A549 (cell line): ENCODE results near the gene RANBP6. TPM values are rescaled to one million over a fixed set of nuclear protein-coding genes. Genes with fewer than 3 reads are reported as not detected.

Experiments
- ATAC-seq, 2 experiments: fragments of 200-7000 bp in 1 of 2; fragments of >200 bp in 1 of 2; cut with Nextera tagmentation in 1 of 2; cut with Tn5 transposase in 1 of 2; 3 replicates each; pipeline versions ENCODE4 v1.8.0 to v1.9.1; 2018 to 2020; ENCODE audit warnings: mild to moderate bottlenecking in 1 of 2, moderate library complexity in 1 of 2
- CTCF ChIA-PET: fragments of 300-600 bp; sonication (Branson Sonifier 250); formaldehyde crosslinking; extraction: SDS; loops from one replicate; lab custom pipeline; 2021; ENCODE audit warnings: antibody characterized with exemption, inconsistent platforms; lab: Yijun Ruan, JAX
- POLR2A ChIA-PET: fragments of 350-600 bp; formaldehyde crosslinking; extraction: SDS; loops from one replicate; lab custom pipeline; 2021; ENCODE audit warnings: antibody characterized with exemption, inconsistent platforms; lab: Yijun Ruan, JAX
- DNase-seq, 2 experiments: peaks; one replicate each; pipeline versions ENCODE4 v3.0.0 to v3.0.0-alpha.2; 2011 to 2016; ENCODE audit warnings: low read depth in 1 of 2, low spot score in 1 of 2
- FAIRE-seq: peaks from 2 replicates; lab custom pipeline; 2011; peaks lifted over from hg19 to GRCh38; lab: Jason Lieb, UNC
- H3K27ac ChIP-seq, 2 experiments: fragments of >200 bp; sonication (Bioruptor Twin); formaldehyde crosslinking; 3 replicates each; pipeline ENCODE4 v1.5.1; 2016 to 2017
- H3K4me1 ChIP-seq: fragments of >200 bp; sonication (Bioruptor Twin); formaldehyde crosslinking; 3 replicates; pipeline ENCODE4 v1.6.1; 2016
- H3K4me2 ChIP-seq: fragments of >200 bp; sonication (Bioruptor Twin); formaldehyde crosslinking; 3 replicates; pipeline ENCODE4 v1.6.1; 2016
- H3K4me3 ChIP-seq: fragments of >200 bp; sonication (Bioruptor Twin); formaldehyde crosslinking; 3 replicates; pipeline ENCODE4 v1.5.1; 2016
- H3K9me3 ChIP-seq: fragments of >200 bp; sonication (Bioruptor Twin); formaldehyde crosslinking; 3 replicates; pipeline ENCODE4 v1.6.1; 2016
- ATOH8 ChIP-seq: fragments of 250-450 bp; sonication (Bioruptor Pico); IDR thresholded peaks from 2 replicates; pipeline ENCODE4 v1.5.0; 2020; ENCODE audit warnings: low read depth, mild to moderate bottlenecking, moderate library complexity
- BHLHE40 ChIP-seq: IDR thresholded peaks from 2 replicates; pipeline ENCODE4 v1.6.1; 2012; ENCODE audit warnings: low read depth, low read length, inconsistent platforms
- CBX8 ChIP-seq: fragments of 200-600 bp; sonication (generic); IDR thresholded peaks from 2 replicates; pipeline ENCODE4 v1.6.1; 2016
- CHD2 ChIP-seq: fragments of 150-350 bp; IDR thresholded peaks from 2 replicates; pipeline ENCODE4 v1.6.1; 2014; ENCODE audit warnings: low read length; ENCODE audit not compliant: partially characterized antibody
- CTCF ChIP-seq: fragments of >200 bp; sonication (Bioruptor Twin); formaldehyde crosslinking; IDR thresholded peaks from 3 replicates; pipeline ENCODE4 v1.5.1; 2016
- FOSB ChIP-seq: fragments of 250-450 bp; sonication (Bioruptor Pico); IDR thresholded peaks from 2 replicates; pipeline ENCODE4 v1.5.0; 2020; ENCODE audit warnings: mild to moderate bottlenecking, moderate library complexity
- HDAC2 ChIP-seq: fragments of 200-600 bp; sonication (generic); IDR thresholded peaks from 2 replicates; pipeline ENCODE4 v1.6.1; 2016
- HEYL ChIP-seq: fragments of 250-450 bp; sonication (Bioruptor Pico); IDR thresholded peaks from 2 replicates; pipeline ENCODE4 v1.8.0; 2021; ENCODE audit warnings: mild to moderate bottlenecking, moderate library complexity
- HMGXB4 ChIP-seq: fragments of 250-450 bp; sonication (Bioruptor Pico); IDR thresholded peaks from 2 replicates; pipeline ENCODE4 v1.5.0; 2021; ENCODE audit warnings: mild to moderate bottlenecking, moderate library complexity, borderline replicate concordance
- HOXA7 ChIP-seq: fragments of 250-450 bp; sonication (Bioruptor Pico); IDR thresholded peaks from 2 replicates; pipeline ENCODE4 v1.5.0; 2020; ENCODE audit warnings: mild to moderate bottlenecking, moderate library complexity
- MAFK ChIP-seq: fragments of 450-650 bp; IDR thresholded peaks from 2 replicates; pipeline ENCODE4 v1.6.1; 2014; ENCODE audit not compliant: partially characterized antibody
- MAX ChIP-seq: IDR thresholded peaks from 2 replicates; pipeline ENCODE4 v1.6.1; 2012
- NFE2L2 ChIP-seq: fragments of 150-350 bp; conservative IDR thresholded peaks from 2 replicates; pipeline ENCODE4 v1.6.1; 2014; ENCODE audit warnings: low read length
- POLR2A ChIP-seq: IDR thresholded peaks from 2 replicates; pipeline ENCODE4 v1.6.1; 2012; ENCODE audit warnings: mild to moderate bottlenecking, low read length
- RAD21 ChIP-seq, 2 experiments: fragments of >200 bp in 1 of 2; sonication (Bioruptor Twin) in 1 of 2; formaldehyde crosslinking in 1 of 2; IDR thresholded peaks in 1 of 2; conservative IDR thresholded peaks in 1 of 2; 2 replicates in 1 of 2; 3 replicates in 1 of 2; pipeline ENCODE4 v1.6.1; 2012 to 2018; ENCODE audit warnings: inconsistent platforms in 1 of 2
- REST ChIP-seq: fragments of 200-600 bp; sonication (generic); IDR thresholded peaks from 2 replicates; pipeline ENCODE4 v1.6.1; 2016; ENCODE audit warnings: antibody characterized with exemption, mild to moderate bottlenecking, moderate library complexity
- SREBF2 ChIP-seq: fragments of 450-650 bp; IDR thresholded peaks from 2 replicates; pipeline ENCODE4 v1.6.1; 2014; ENCODE audit warnings: mild to moderate bottlenecking, moderate library complexity
- TFCP2L1 ChIP-seq: fragments of 250-450 bp; sonication (Bioruptor Pico); IDR thresholded peaks from 2 replicates; pipeline ENCODE4 v1.5.0; 2021; ENCODE audit warnings: mild to moderate bottlenecking
- WGBS: methylation state at CpG from one replicate; pipeline ENCODE4 v1.1.6; 2017; ENCODE audit errors: missing lambda C conversion rate; 5-methylcytosine and 5-hydroxymethylcytosine counted together
- polyA plus RNA-seq, 4 experiments: library from polyadenylated mRNA; depleted of rRNA in 3 of 4; stranded (reverse); fragments of >200 nt; fragmentation: RNase III in 1 of 4; extraction: RNeasy Plus Mini Kit Qiagen cat#74134 plus additional on column Dnase treatment in 1 of 4; gene quantifications; 2 replicates in 3 of 4; 3 replicates in 1 of 4; pipeline ENCODE4 v1.2.3, GENCODE V29; 2011 to 2017

RANBP6 gene
- polyA plus RNA-seq, 2 of the 4 experiments (the other 2 are of a cell fraction), result 17.4 to 19.6 TPM

- TF ChIP-seq NFE2L2 (no peak), HDAC2 (no peak), ATOH8 (CRISPR knock-in tag) (no peak), FOSB (CRISPR knock-in tag) (no peak), CHD2 (no peak)
Observed at GRCh38 chr9:6049798-6050197, 34.4 kb upstream of the RANBP6 start (continued).

GRCh38 chr9:6048039-6048438 is 32.6 kb upstream of the RANBP6 start:
- ATAC-seq, result no peak
- TF ChIP-seq CTCF, result no peak
- Histone ChIP-seq H3K9me3 (no peaks in the 10 kb centered on the region), H3K4me3 (no peak overlapping the region), H3K4me2 (no peak overlapping the region), H3K4me1 (no peaks in the 10 kb centered on the region), H3K27ac (no peak overlapping the region)
- POLR2A ChIA-PET, result no interaction called here
- CTCF ChIA-PET, result interaction anchor here (1.4 to 5.2 kb wide), 3 partner anchors 24 to 163 kb away, joined by 4 to 29 read pairs (median 23); no protein-coding TSS in a partner anchor
- DNase-seq, result no peak
- WGBS, result 25% methylated on average over 1 of the region's 1 CpG
- FAIRE-seq, result no peak

- DNase-seq (no peak), ATAC-seq (no peak), FAIRE-seq (no peak)
- CTCF ChIA-PET, result interaction anchor here (3.2 to 5.2 kb wide), 3 partner anchors 23 to 259 kb away, joined by 12 to 29 read pairs (median 23); no protein-coding TSS in a partner anchor
- 36% methylated on average over 4 of the region's 4 CpGs for WGBS
- Histone ChIP-seq H3K4me2 (no peak overlapping the region), H3K4me3 (no peak overlapping the region), H3K27ac (no peak overlapping the region), H3K9me3 (no peaks in the 10 kb centered on the region), H3K4me1 (no peaks in the 10 kb centered on the region)
- TF ChIP-seq TFCP2L1 (CRISPR knock-in tag), result no peak
- TF ChIP-seq REST, result no peak
- TF ChIP-seq HOXA7 (CRISPR knock-in tag), result no peak
- no peak for TF ChIP-seq SREBF2
- TF ChIP-seq POLR2A, result no peak
- POLR2A ChIA-PET, result interaction anchor here (0.7 kb wide), 1 partner anchor 24 kb away, joined by 4 read pairs; no protein-coding TSS in a partner anchor
Observed at GRCh38 chr9:6047020-6047419, 31.6 kb upstream of the RANBP6 start.

GRCh38 chr9:6045364-6045763 is 29.9 kb upstream of the RANBP6 start:
- H3K27ac ChIP-seq, result no peak overlapping the region
- ChIA-PET CTCF (interaction anchor here (1.0 to 5.2 kb wide), 6 partner anchors 9 to 265 kb away, joined by 3 to 29 read pairs (median 18); no protein-coding TSS in a partner anchor), POLR2A (no interaction called here)
- H3K4me3 ChIP-seq, result no peak overlapping the region
- WGBS, result 53% methylated on average over 4 of the region's 4 CpGs
- FAIRE-seq, result no peak
- no peak for ATAC-seq
- H3K4me2 ChIP-seq, result no peak overlapping the region
- no peaks in the 10 kb centered on the region for H3K4me1 ChIP-seq
- DNase-seq, result no peak
- H3K9me3 ChIP-seq, result no peaks in the 10 kb centered on the region
- TF ChIP-seq BHLHE40, result no peak
- no peak for TF ChIP-seq HMGXB4 (CRISPR knock-in tag)
- TF ChIP-seq HEYL, result no peak
- no peak for TF ChIP-seq MAFK
- TF ChIP-seq TFCP2L1 (CRISPR knock-in tag), result no peak
- no peak for TF ChIP-seq MAX
- no peak for TF ChIP-seq RAD21 (conservative IDR thresholded peaks at IDR 0.05 in 1 of 2, IDR thresholded peaks at IDR 0.05 in 1 of 2)
- no peak for TF ChIP-seq REST
- TF ChIP-seq CBX8, result no peak
